HepG2 (cell line): ENCODE data around the gene TADA3. TPM values are rescaled to one million over a fixed set of nuclear protein-coding genes. Genes with fewer than 3 reads are reported as not detected.

Experiments
- CEBPG ChIP-seq: IDR thresholded peaks from 2 replicates; pipeline ENCODE4 v1.6.1; 2016
- DPF2 ChIP-seq: sonication (generic); formaldehyde crosslinking; IDR thresholded peaks from 2 replicates; pipeline ENCODE4 v1.4.0; 2020; ENCODE audit warnings: mild to moderate bottlenecking, low read depth, missing genetic modification reagents, borderline replicate concordance
- FOXA3 ChIP-seq: IDR thresholded peaks from 2 replicates; pipeline ENCODE4 v1.6.1; 2016; ENCODE audit warnings: missing genetic modification reagents, missing compliant biosample characterization
- IRX3 ChIP-seq: sonication (generic); formaldehyde crosslinking; IDR thresholded peaks from 2 replicates; pipeline ENCODE4 v1.8.1; 2023; ENCODE audit warnings: mild to moderate bottlenecking, low read depth, missing genetic modification reagents, borderline replicate concordance
- KDM5A ChIP-seq: fragments of 200-600 bp; sonication (generic); IDR thresholded peaks from 2 replicates; pipeline ENCODE4 v1.7.0; 2018; ENCODE audit warnings: antibody characterized with exemption, mild to moderate bottlenecking, low read length, borderline replicate concordance
- KLF6 ChIP-seq: IDR thresholded peaks from 2 replicates; pipeline ENCODE4 v1.8.0; 2016; ENCODE audit warnings: missing biosample characterization, missing genetic modification reagents
- MED8 ChIP-seq: sonication (generic); formaldehyde crosslinking; IDR thresholded peaks from 2 replicates; pipeline ENCODE4 v1.8.1; 2023; ENCODE audit warnings: mild to moderate bottlenecking, missing genetic modification reagents; ENCODE audit not compliant: insufficient replicate concordance
- ONECUT2 ChIP-seq: sonication (generic); formaldehyde crosslinking; IDR thresholded peaks from 2 replicates; pipeline ENCODE4 v1.4.0; 2020; ENCODE audit warnings: missing genetic modification reagents
- POLR2G ChIP-seq: fragments of 200-400 bp; formaldehyde crosslinking; IDR thresholded peaks from 2 replicates; pipeline ENCODE4 v1.6.1; 2018; ENCODE audit warnings: mild to moderate bottlenecking, low read depth, low read length, moderate library complexity
- SOX6 ChIP-seq, 2 experiments: fragments of 450-650 bp in 1 of 2; sonication (generic) in 1 of 2; formaldehyde crosslinking in 1 of 2; IDR thresholded peaks; 2 replicates each; pipeline versions ENCODE4 v1.4.0 to v1.6.1; 2017 to 2020; ENCODE audit warnings: antibody characterized with exemption in 1 of 2, mild to moderate bottlenecking in 1 of 2, missing genetic modification reagents in 1 of 2
- SRSF9 ChIP-seq: fragments of 200-400 bp; formaldehyde crosslinking; IDR thresholded peaks from 2 replicates; pipeline ENCODE4 v1.6.1; 2018; ENCODE audit warnings: borderline replicate concordance, mild to moderate bottlenecking, low read depth, low read length; ENCODE audit not compliant: insufficient read depth, poor library complexity, severe bottlenecking
- TARDBP ChIP-seq: sonication (generic); formaldehyde crosslinking; IDR thresholded peaks from 2 replicates; pipeline ENCODE4 v1.8.0; 2022; ENCODE audit warnings: mild to moderate bottlenecking, missing genetic modification reagents
- TGIF2 ChIP-seq: IDR thresholded peaks from 2 replicates; pipeline ENCODE4 v1.6.1; 2016; ENCODE audit warnings: control low read depth, missing compliant biosample characterization
- U2AF1 ChIP-seq: fragments of 200-400 bp; formaldehyde crosslinking; optimal IDR thresholded peaks from 2 replicates; pipeline ENCODE3; 2017; ENCODE audit warnings: mild to moderate bottlenecking, low read depth, low read length
- ZBTB8A ChIP-seq: sonication (generic); formaldehyde crosslinking; IDR thresholded peaks from 2 replicates; pipeline ENCODE4 v1.4.0; 2020; ENCODE audit warnings: mild to moderate bottlenecking, low read depth, missing genetic modification reagents, borderline replicate concordance
- ZFP82 ChIP-seq: sonication (generic); formaldehyde crosslinking; IDR thresholded peaks from 2 replicates; pipeline ENCODE4 v1.5.1; 2020; ENCODE audit warnings: mild to moderate bottlenecking, missing genetic modification reagents, borderline replicate concordance
- ZFP90 ChIP-seq: sonication (generic); formaldehyde crosslinking; IDR thresholded peaks from 2 replicates; pipeline ENCODE4 v1.8.0; 2022; ENCODE audit warnings: missing genetic modification reagents, mild to moderate bottlenecking, inconsistent platforms, borderline replicate concordance
- ZFY ChIP-seq: sonication (generic); formaldehyde crosslinking; IDR thresholded peaks from 2 replicates; pipeline ENCODE4 v1.4.0; 2020; ENCODE audit warnings: missing genetic modification reagents
- ZMAT3 ChIP-seq: sonication (generic); formaldehyde crosslinking; conservative IDR thresholded peaks from 2 replicates; pipeline ENCODE4 v1.7.0; 2021; ENCODE audit warnings: missing genetic modification reagents
- ZMYM2 ChIP-seq: sonication (generic); formaldehyde crosslinking; IDR thresholded peaks from 2 replicates; pipeline ENCODE4 v1.8.0; 2022; ENCODE audit warnings: mild to moderate bottlenecking, missing genetic modification reagents
- ZMYM3 ChIP-seq: sonication (generic); formaldehyde crosslinking; IDR thresholded peaks from 2 replicates; pipeline ENCODE4 v1.5.1; 2020; ENCODE audit warnings: mild to moderate bottlenecking, missing genetic modification reagents
- ZNF263 ChIP-seq: sonication (generic); formaldehyde crosslinking; IDR thresholded peaks from 2 replicates; pipeline ENCODE4 v1.4.0; 2020; ENCODE audit warnings: missing genetic modification reagents
- ZNF558 ChIP-seq: sonication (generic); formaldehyde crosslinking; IDR thresholded peaks from 2 replicates; pipeline ENCODE4 v1.9.0; 2022; ENCODE audit warnings: mild to moderate bottlenecking, missing genetic modification reagents, borderline replicate concordance
- ZNF605 ChIP-seq: sonication (generic); formaldehyde crosslinking; IDR thresholded peaks from 2 replicates; pipeline ENCODE4 v1.8.0; 2022; ENCODE audit warnings: mild to moderate bottlenecking, missing genetic modification reagents
- ZNF614 ChIP-seq: IDR thresholded peaks from 2 replicates; pipeline ENCODE4 v1.6.1; 2018; ENCODE audit warnings: missing biosample characterization, missing genetic modification reagents, inconsistent platforms, borderline replicate concordance
- ZNF629 ChIP-seq: sonication (generic); formaldehyde crosslinking; conservative IDR thresholded peaks from 2 replicates; pipeline ENCODE4 v1.5.0; 2020; ENCODE audit warnings: missing genetic modification reagents
- ZNF737 ChIP-seq: sonication (generic); formaldehyde crosslinking; IDR thresholded peaks from 2 replicates; pipeline ENCODE4 v1.5.0; 2020; ENCODE audit warnings: missing genetic modification reagents, mild to moderate bottlenecking, borderline replicate concordance
- polyA plus RNA-seq, 8 experiments: library from polyadenylated mRNA; depleted of rRNA in 3 of 8; stranded (reverse) in 7 of 8; unstranded in 1 of 8; fragments of >200 nt; fragmentation: Illumina TruSeq in 4 of 8; extraction: Trizol in 4 of 8; gene quantifications; 2 replicates each; pipeline versions ENCODE4 v1.2.1 to v1.2.3, GENCODE V29; 2011 to 2016; ENCODE audit warnings: low read depth in 4 of 8, missing spikeins in 1 of 8, mixed read lengths in 1 of 8; ENCODE audit not compliant: insufficient read depth in 1 of 8
- total RNA-seq, 5 experiments: library from RNA; depleted of rRNA; stranded (reverse); fragments of >200 nt; fragmentation: Illumina TruSeq; extraction: Trizol; gene quantifications; 2 replicates each; pipeline ENCODE4 v1.2.3, GENCODE V29; 2016; ENCODE audit warnings: low read depth in 1 of 5
- TF ChIP-seq, protein P1 (sequence below): sonication (generic); formaldehyde crosslinking; conservative IDR thresholded peaks from 2 replicates; pipeline ENCODE4 v1.4.0; 2020; ENCODE audit warnings: missing genetic modification reagents
- TF ChIP-seq, protein P2 (sequence below): sonication (generic); formaldehyde crosslinking; IDR thresholded peaks from 2 replicates; pipeline ENCODE4 v1.5.0; 2020; ENCODE audit warnings: missing genetic modification reagents

TADA3 gene
- total and polyA plus RNA-seq, 2 of the 13 experiments (the other 11 are each of a cell fraction or from before 2014, with no cell fraction given): 32.1 to 37.1 TPM

DNA sequence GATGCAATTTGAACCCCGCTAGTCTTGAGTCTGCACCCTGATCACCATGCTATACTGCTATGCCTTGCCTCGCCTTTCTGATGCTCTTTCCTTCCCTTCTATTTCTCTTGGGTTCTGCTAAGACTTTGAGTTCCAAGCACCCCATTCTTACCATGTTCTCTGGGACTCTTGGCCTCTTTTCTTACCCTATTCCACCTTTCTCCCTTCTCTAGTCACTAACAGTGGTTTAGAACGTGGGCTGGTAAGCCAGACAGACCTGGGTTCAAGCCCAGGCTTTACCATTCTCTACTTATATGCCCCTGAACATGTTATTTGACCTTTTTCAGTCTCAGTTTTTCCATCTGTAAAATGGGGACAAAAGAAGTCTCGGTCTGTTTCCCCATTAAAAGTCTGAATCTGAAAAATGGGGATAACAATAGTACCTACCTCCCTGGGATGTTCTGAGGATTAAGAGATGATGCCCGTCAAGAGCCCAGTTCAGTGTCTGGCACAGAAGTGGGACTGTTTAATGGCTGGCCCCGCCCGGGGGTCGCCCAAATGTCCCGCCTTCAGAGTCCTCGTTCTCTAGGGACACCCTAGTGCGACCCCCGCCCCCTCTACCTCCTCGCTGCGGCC is 376 bp downstream of the TADA3 start (continued):
- peak; percentile 79 for TF ChIP-seq POLR2G
- no peak for TF ChIP-seq KLF6
- TF ChIP-seq ZMYM2: peak; percentile 65
- TF ChIP-seq ZNF558 (CRISPR knock-in tag): peak; percentile 60; the same call in 1 of the 2 replicates
- TF ChIP-seq ZMAT3 (CRISPR knock-in tag): 0 out of 2 replicates have a peak, but pooled peaks have one; percentile 27
- TF ChIP-seq ZNF263 (CRISPR knock-in tag): no peak
- TF ChIP-seq U2AF1: no peak
- TF ChIP-seq FOXA3: no peak
- TF ChIP-seq ZMYM3: peak; percentile 20; the same call in 1 of the 2 replicates
- TF ChIP-seq SRSF9: no peak
- TF ChIP-seq TGIF2: no peak
- peak; percentile 82; the same call in 1 of the 2 replicates for TF ChIP-seq ZNF605
- TF ChIP-seq ZNF614 (CRISPR knock-in tag): no peak
- no peak for TF ChIP-seq ZBTB8A (CRISPR knock-in tag)
- TF ChIP-seq SOX6 (IDR thresholded peaks at IDR 0.05): no peak
- TF ChIP-seq SOX6 (CRISPR knock-in tag; IDR thresholded peaks at IDR 0.05): no peak
- TF ChIP-seq ZNF737 (CRISPR knock-in tag): no peak
- peak; percentile 2; the same call in 1 of the 2 replicates for TF ChIP-seq IRX3 (CRISPR knock-in tag)
- TF ChIP-seq, protein P1, sequence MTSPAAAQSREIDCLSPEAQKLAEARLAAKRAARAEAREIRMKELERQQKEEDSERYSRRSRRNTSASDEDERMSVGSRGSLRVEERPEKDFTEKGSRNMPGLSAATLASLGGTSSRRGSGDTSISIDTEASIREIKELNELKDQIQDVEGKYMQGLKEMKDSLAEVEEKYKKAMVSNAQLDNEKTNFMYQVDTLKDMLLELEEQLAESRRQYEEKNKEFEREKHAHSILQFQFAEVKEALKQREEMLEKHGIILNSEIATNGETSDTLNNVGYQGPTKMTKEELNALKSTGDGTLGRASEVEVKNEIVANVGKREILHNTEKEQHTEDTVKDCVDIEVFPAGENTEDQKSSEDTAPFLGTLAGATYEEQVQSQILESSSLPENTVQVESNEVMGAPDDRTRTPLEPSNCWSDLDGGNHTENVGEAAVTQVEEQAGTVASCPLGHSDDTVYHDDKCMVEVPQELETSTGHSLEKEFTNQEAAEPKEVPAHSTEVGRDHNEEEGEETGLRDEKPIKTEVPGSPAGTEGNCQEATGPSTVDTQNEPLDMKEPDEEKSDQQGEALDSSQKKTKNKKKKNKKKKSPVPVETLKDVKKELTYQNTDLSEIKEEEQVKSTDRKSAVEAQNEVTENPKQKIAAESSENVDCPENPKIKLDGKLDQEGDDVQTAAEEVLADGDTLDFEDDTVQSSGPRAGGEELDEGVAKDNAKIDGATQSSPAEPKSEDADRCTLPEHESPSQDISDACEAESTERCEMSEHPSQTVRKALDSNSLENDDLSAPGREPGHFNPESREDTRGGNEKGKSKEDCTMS (CRISPR knock-in tag): no peak
- TF ChIP-seq, protein P2, sequence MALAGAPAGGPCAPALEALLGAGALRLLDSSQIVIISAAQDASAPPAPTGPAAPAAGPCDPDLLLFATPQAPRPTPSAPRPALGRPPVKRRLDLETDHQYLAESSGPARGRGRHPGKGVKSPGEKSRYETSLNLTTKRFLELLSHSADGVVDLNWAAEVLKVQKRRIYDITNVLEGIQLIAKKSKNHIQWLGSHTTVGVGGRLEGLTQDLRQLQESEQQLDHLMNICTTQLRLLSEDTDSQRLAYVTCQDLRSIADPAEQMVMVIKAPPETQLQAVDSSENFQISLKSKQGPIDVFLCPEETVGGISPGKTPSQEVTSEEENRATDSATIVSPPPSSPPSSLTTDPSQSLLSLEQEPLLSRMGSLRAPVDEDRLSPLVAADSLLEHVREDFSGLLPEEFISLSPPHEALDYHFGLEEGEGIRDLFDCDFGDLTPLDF: no peak
- peak; percentile 47; the same call in 1 of the 2 replicates for TF ChIP-seq ZFY (CRISPR knock-in tag)
- TF ChIP-seq DPF2 (CRISPR knock-in tag): no peak
- peak; percentile 52; the same call in 1 of the 2 replicates for TF ChIP-seq ZFP90 (CRISPR knock-in tag)
- TF ChIP-seq ZNF629 (CRISPR knock-in tag): peak; percentile 92
- TF ChIP-seq KDM5A: peak; percentile 76; the same call in 1 of the 2 replicates
- TF ChIP-seq ZFP82 (CRISPR knock-in tag): no peak
- peak; percentile 20 for TF ChIP-seq MED8 (CRISPR knock-in tag)
- TF ChIP-seq TARDBP: no peak
- 0 out of 2 replicates have a peak, but pooled peaks have one; percentile 22 for TF ChIP-seq ONECUT2 (CRISPR knock-in tag)
- TF ChIP-seq CEBPG: peak; percentile 8; the same call in 1 of the 2 replicates
